ENCODE data around the gene YIPF3.
"Not testable (repeated sequence)": the region's sequence is repeated elsewhere in the genome, so short reads cannot be mapped to it uniquely, and the experiment has no call there.

Gene YIPF3

DNA sequence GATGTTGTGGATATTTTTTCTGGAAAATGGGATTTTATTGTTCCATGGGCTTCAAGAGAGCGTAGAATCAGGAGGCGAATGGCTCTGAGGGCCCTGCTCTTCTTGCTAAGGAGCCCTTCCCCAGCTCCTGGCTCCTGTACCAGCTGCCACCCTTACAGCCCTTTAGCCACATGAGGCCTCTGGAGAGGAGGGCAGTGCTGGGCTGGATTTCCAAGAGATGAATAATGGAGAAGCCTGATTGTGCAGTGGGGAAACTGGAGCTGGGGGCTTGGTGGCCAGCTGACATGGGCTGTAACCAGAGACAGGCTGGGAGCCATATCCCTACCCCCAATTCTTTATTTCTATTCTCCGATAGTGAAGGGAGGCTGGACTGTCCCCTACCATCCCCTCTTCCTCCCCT is 15.8 kb downstream of the YIPF3 start:
- Histone ChIP-seq H3K9me3 (ENCODE audit: control insufficient read depth, low read length) (no peaks in the 10 kb centered on the region), H3K27me3 (ENCODE audit: control insufficient read depth, insufficient read depth, low read length, poor library complexity, severe bottlenecking) (no peaks in the 10 kb centered on the region), H3K4me1 (ENCODE audit: control insufficient read depth, insufficient read depth, low read length) (peaks cover 5% of the 10 kb centered on the region), H3K4me3 (ENCODE audit: insufficient read depth, low read depth, low read length) (no peak overlapping the region), H3K27ac (ENCODE audit: insufficient read depth, low read depth, low read length, poor library complexity, severe bottlenecking) (no peak overlapping the region), H3K36me3 (ENCODE audit: control insufficient read depth, insufficient read depth, low read length) (peaks cover 36% of the 10 kb centered on the region)
- 99% methylated on average over 3 of the region's 3 CpGs for WGBS, 2 experiments

DNA sequence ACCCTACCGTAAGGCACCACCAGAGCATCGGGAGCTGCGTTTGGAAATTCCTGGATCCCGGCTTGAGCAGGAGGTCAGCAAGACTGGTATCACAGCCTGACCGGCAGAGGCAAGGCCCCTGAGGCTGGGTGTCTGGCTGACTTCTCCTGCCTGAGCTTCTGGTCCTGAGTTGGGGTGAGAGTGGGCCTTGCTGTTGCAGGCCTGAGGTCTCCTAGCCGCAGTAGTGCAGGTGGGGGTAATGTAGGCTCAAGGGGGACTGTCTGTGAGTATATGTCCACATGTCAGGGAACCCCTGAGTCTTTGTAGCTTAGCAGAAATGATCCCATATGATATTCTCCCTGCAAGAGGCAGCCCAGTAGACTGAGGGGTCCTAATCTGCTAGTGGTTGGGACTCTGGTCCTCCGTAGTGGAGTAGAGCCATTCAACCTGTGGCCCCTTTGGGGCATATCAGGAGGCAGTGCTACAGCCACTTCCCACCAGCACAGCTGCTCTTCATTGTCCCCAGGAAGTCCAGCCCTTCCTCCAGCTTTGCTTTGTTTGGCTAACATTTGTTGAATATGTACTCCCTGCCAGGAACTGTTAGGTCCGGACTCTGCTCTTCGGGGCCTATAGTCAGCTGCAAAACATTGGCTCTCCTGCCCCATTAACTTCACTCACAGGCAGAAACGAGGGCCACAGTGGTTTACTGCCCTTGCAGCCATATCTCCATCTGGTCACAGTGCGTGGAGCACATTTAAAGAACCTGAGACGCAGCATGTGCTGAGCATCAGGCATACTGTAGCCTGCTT is 17.5 kb downstream of the YIPF3 start:
- Histone ChIP-seq H3K4me3 (ENCODE audit: insufficient read depth, low read depth, low read length) (no peak overlapping the region), H3K36me3 (ENCODE audit: control insufficient read depth, insufficient read depth, low read length) (peaks cover 36% of the 10 kb centered on the region), H3K9me3 (ENCODE audit: control insufficient read depth, low read length) (no peaks in the 10 kb centered on the region), H3K27ac (ENCODE audit: insufficient read depth, low read depth, low read length, poor library complexity, severe bottlenecking) (no peak overlapping the region), H3K27me3 (ENCODE audit: control insufficient read depth, insufficient read depth, low read length, poor library complexity, severe bottlenecking) (no peaks in the 10 kb centered on the region), H3K4me1 (ENCODE audit: control insufficient read depth, insufficient read depth, low read length) (peaks cover 11% of the 10 kb centered on the region)
- WGBS, 2 experiments = 94 to 95% methylated on average over 12 of the region's 12 CpGs

DNA sequence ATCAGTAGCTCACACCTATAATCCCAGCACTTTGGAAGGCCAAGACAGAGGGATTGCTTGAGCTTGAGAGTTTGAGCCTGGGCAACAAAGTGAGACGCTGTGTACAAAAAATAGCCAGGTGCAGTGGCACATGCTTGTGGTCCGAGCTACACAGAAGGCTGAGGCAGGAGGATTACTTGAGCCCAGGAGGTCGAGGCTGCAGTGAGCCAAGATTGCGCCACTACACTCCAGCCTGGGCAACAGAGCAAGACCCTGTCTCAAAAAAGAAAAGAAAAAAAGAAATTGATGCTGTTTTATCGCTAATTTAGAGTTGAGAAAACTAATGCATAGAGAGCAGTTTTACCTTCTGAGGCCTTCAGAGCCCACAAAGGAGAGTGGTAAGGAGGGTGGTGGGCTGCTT is 18.4 kb downstream of the YIPF3 start:
- WGBS, 2 experiments = 91 to 94% methylated on average over 5 of the region's 5 CpGs

DNA sequence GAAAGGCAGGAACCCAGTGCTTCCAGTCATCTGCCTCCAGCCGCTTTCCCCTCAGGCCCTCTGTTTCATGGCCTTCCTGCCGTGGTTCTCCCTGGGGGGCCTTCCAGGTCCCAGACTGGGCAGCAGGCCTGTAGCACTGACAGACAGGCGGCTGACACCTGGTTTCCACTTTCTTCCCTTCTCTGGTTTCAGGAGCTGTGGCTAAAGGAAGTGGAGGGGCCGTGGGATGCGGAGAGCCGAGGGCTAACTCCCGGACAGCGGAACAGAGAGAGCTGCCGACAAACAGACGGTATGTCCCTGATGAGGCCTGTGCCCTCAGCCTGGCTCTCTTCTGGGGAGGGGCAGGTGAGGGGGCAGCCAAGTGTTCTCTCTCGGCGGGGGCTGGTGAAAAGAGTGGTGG is 19.0 kb downstream of the YIPF3 start:
- H3K27me3 ChIP-seq (ENCODE audit: control insufficient read depth, insufficient read depth, low read length, poor library complexity, severe bottlenecking) = no peaks in the 10 kb centered on the region
- no peaks in the 10 kb centered on the region for H3K9me3 ChIP-seq (ENCODE audit: control insufficient read depth, low read length)
- H3K27ac ChIP-seq (ENCODE audit: insufficient read depth, low read depth, low read length, poor library complexity, severe bottlenecking) = no peak overlapping the region
- H3K4me1 ChIP-seq (ENCODE audit: control insufficient read depth, insufficient read depth, low read length) = peaks cover 11% of the 10 kb centered on the region
- H3K4me3 ChIP-seq (ENCODE audit: insufficient read depth, low read depth, low read length) = no peak overlapping the region
- WGBS, 2 experiments = 94% methylated on average over 12 of the region's 12 CpGs
- peaks cover 29% of the 10 kb centered on the region for H3K36me3 ChIP-seq (ENCODE audit: control insufficient read depth, insufficient read depth, low read length)

More for the DNA sequence above, 18.4 kb downstream of the YIPF3 start:
- peaks cover 11% of the 10 kb centered on the region for H3K4me1 ChIP-seq (ENCODE audit: control insufficient read depth, insufficient read depth, low read length)
- H3K27me3 ChIP-seq (ENCODE audit: control insufficient read depth, insufficient read depth, low read length, poor library complexity, severe bottlenecking); H3K4me3 ChIP-seq (ENCODE audit: insufficient read depth, low read depth, low read length); H3K27ac ChIP-seq (ENCODE audit: insufficient read depth, low read depth, low read length, poor library complexity, severe bottlenecking); H3K9me3 ChIP-seq (ENCODE audit: control insufficient read depth, low read length): not testable (repeated sequence)
- H3K36me3 ChIP-seq (ENCODE audit: control insufficient read depth, insufficient read depth, low read length) = peaks cover 31% of the 10 kb centered on the region

DNA sequence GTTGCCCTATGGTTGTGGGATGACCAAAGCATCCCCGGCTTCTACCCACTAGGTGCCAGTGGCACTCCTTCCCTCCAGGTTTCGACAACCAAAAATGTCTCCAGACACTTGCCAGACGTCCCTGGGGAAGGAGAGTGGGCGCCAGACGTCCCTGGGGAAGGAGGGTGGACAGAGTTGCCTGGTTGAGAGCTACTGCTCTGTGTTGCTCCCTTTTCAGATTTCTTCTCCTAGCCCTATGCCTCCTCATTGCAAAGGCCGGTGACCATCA is 19.7 kb downstream of the YIPF3 start:
- peaks cover 29% of the 10 kb centered on the region for H3K36me3 ChIP-seq (ENCODE audit: control insufficient read depth, insufficient read depth, low read length)
- peaks cover 13% of the 10 kb centered on the region for H3K4me1 ChIP-seq (ENCODE audit: control insufficient read depth, insufficient read depth, low read length)
- H3K9me3 ChIP-seq (ENCODE audit: control insufficient read depth, low read length) = no peaks in the 10 kb centered on the region
- H3K27me3 ChIP-seq (ENCODE audit: control insufficient read depth, insufficient read depth, low read length, poor library complexity, severe bottlenecking) = no peaks in the 10 kb centered on the region
- no peak overlapping the region for H3K4me3 ChIP-seq (ENCODE audit: insufficient read depth, low read depth, low read length)
- H3K27ac ChIP-seq (ENCODE audit: insufficient read depth, low read depth, low read length, poor library complexity, severe bottlenecking) = no peak overlapping the region
- WGBS, 2 experiments = 87 to 92% methylated on average over 6 of the region's 6 CpGs

DNA sequence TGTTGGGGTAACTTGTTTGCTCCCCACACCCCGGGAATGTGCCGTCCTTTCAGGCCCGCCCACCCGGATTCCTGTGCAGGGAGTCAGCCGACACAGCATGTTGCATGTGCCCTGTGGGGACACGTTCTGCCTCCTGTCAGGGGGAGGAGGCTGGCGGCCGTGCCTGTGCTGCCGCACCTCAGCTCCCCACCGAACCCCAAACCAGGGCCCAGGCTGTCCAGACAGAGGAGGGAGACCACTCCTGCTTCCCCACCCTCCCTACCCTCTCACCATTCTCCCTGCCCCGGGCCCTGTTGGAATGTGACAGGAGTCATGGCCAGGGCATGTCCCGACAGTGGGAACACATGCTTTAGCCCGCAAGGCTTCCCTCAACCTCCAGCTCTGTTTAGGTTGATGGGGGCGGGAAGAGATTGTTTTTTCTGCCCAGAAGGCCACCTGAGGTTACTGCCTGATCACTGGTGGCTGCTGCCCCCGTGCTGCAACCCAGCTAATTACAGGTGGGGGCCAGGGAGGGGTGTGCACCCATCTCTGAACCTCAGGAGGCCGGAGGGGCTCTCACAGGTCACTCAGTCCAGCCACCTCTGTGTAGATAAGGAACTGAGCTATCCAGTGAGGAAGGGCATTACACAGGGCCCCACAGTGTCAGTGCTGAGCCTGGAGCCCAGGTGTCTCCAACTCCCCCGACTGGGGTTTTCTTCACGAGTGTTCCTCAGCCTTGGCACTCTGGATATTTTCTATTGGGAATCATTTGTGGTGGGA is 20.2 kb downstream of the YIPF3 start:
- Histone ChIP-seq H3K4me1 (ENCODE audit: control insufficient read depth, insufficient read depth, low read length) (peaks cover 17% of the 10 kb centered on the region), H3K36me3 (ENCODE audit: control insufficient read depth, insufficient read depth, low read length) (peaks cover 27% of the 10 kb centered on the region), H3K9me3 (ENCODE audit: control insufficient read depth, low read length) (no peaks in the 10 kb centered on the region), H3K27me3 (ENCODE audit: control insufficient read depth, insufficient read depth, low read length, poor library complexity, severe bottlenecking) (no peaks in the 10 kb centered on the region), H3K27ac (ENCODE audit: insufficient read depth, low read depth, low read length, poor library complexity, severe bottlenecking) (no peak overlapping the region), H3K4me3 (ENCODE audit: insufficient read depth, low read depth, low read length) (no peak overlapping the region)
- 56 to 59% methylated on average over 18 of the region's 18 CpGs for WGBS, 2 experiments

DNA sequence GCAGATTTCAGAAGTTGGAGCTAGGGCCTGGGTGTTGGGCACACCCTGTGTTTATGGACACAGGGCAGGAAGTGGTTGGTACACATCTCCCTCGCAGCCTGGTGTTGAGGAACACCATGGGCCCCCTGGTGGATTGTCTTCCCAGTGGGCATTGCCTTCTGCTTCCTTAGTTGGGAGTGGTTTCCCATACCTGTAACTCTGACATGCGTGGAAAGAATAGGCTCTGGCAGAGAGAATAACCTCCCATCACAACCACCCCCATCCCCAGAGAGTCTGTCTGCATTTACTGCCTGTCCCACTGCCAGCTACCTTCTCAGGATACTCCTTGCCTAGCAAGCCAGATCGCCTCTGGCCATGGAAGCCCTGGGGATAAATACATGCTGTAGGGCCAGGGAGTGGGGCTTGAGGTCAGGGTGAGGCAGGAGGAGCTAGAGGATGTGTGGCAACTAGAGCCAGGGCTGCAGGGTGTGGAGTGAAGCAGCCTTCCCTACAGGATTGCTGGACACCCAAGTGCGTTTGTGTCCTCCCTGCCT is 21.3 kb downstream of the YIPF3 start:
- Histone ChIP-seq H3K27ac (ENCODE audit: insufficient read depth, low read depth, low read length, poor library complexity, severe bottlenecking) (no peak overlapping the region), H3K36me3 (ENCODE audit: control insufficient read depth, insufficient read depth, low read length) (peaks cover 19% of the 10 kb centered on the region), H3K27me3 (ENCODE audit: control insufficient read depth, insufficient read depth, low read length, poor library complexity, severe bottlenecking) (no peaks in the 10 kb centered on the region), H3K4me3 (ENCODE audit: insufficient read depth, low read depth, low read length) (no peak overlapping the region), H3K4me1 (ENCODE audit: control insufficient read depth, insufficient read depth, low read length) (peaks cover 17% of the 10 kb centered on the region), H3K9me3 (ENCODE audit: control insufficient read depth, low read length) (no peaks in the 10 kb centered on the region)
- 84 to 86% methylated on average over 4 of the region's 4 CpGs for WGBS, 2 experiments

DNA sequence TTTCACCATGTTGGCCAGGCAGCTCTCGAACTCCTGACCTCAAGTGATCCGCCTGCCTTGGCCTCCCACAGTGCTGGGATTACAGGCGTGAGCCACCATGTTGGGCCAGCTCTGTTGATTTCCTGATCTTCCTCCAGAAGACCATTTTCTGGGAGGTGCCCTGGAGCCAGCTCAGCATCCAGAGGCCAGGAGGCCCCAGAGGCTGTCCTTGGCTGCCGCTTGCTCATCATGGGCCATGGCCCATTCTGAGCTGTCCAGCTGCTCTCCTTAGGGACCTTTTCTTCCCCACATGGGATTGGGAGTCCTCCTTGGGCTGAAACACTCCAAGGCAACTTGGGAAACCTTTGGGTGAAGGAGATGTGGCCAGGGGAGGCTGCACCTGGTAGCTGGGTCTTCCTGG is 22.0 kb downstream of the YIPF3 start:
- Histone ChIP-seq H3K4me3 (ENCODE audit: insufficient read depth, low read depth, low read length) (no peak overlapping the region), H3K4me1 (ENCODE audit: control insufficient read depth, insufficient read depth, low read length) (peaks cover 21% of the 10 kb centered on the region), H3K9me3 (ENCODE audit: control insufficient read depth, low read length) (no peaks in the 10 kb centered on the region), H3K36me3 (ENCODE audit: control insufficient read depth, insufficient read depth, low read length) (peaks cover 13% of the 10 kb centered on the region), H3K27me3 (ENCODE audit: control insufficient read depth, insufficient read depth, low read length, poor library complexity, severe bottlenecking) (no peaks in the 10 kb centered on the region), H3K27ac (ENCODE audit: insufficient read depth, low read depth, low read length, poor library complexity, severe bottlenecking) (no peak overlapping the region)
- WGBS, 2 experiments = 96 to 97% methylated on average over 4 of the region's 4 CpGs

DNA sequence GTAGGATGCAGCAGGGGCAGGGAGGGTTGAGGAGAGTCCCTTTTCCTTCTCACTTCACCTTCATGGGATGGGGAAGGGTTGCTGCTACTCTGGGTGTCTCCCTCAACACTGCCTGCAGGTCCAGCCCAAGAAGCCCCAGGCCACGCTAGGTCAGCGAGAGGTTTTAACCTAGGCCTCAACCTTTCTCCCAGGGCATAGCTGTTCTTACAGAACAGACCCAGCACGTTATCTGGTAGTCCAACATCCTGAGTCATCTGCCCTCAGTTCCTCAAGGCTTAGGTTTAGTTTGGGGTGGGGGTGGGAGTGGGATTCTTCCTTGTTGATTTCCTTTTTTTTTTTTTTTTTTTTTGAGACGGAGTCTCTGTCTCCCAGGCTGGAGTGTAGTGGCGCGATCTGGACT is 22.4 kb downstream of the YIPF3 start:
- WGBS, 2 experiments = 91 to 95% methylated on average over 6 of the region's 6 CpGs
- Histone ChIP-seq H3K27me3 (ENCODE audit: control insufficient read depth, insufficient read depth, low read length, poor library complexity, severe bottlenecking) (no peaks in the 10 kb centered on the region), H3K36me3 (ENCODE audit: control insufficient read depth, insufficient read depth, low read length) (peaks cover 9% of the 10 kb centered on the region), H3K9me3 (ENCODE audit: control insufficient read depth, low read length) (no peaks in the 10 kb centered on the region), H3K4me1 (ENCODE audit: control insufficient read depth, insufficient read depth, low read length) (peaks cover 26% of the 10 kb centered on the region), H3K4me3 (ENCODE audit: insufficient read depth, low read depth, low read length) (no peak overlapping the region), H3K27ac (ENCODE audit: insufficient read depth, low read depth, low read length, poor library complexity, severe bottlenecking) (no peak overlapping the region)

DNA sequence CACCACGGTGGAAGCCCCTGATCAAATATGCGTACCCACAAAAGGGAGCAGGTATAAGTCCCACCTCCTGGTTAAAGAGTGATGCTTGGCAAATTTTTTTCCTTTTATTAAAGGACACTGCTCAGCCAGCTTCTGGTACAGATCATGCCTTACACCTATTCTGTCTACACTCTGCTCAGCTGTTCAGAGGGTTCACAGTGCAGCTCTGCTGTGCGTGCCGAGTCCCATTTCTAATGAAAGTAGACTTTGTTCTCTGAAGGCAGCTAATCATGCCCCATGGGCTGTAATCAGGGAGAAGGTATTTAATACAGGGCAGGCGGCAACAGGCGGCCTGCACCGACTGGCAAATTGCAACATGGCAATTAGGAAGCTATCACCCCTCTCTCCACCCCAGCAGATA is 22.9 kb downstream of the YIPF3 start:
- Histone ChIP-seq H3K36me3 (ENCODE audit: control insufficient read depth, insufficient read depth, low read length) (peaks cover 6% of the 10 kb centered on the region), H3K27me3 (ENCODE audit: control insufficient read depth, insufficient read depth, low read length, poor library complexity, severe bottlenecking) (no peaks in the 10 kb centered on the region), H3K4me3 (ENCODE audit: insufficient read depth, low read depth, low read length) (no peak overlapping the region), H3K27ac (ENCODE audit: insufficient read depth, low read depth, low read length, poor library complexity, severe bottlenecking) (no peak overlapping the region), H3K9me3 (ENCODE audit: control insufficient read depth, low read length) (no peaks in the 10 kb centered on the region), H3K4me1 (ENCODE audit: control insufficient read depth, insufficient read depth, low read length) (peaks cover 31% of the 10 kb centered on the region)
- 96 to 98% methylated on average over 7 of the region's 7 CpGs for WGBS, 2 experiments
